ENCODE results near the gene KRTAP2-1. TPM values are rescaled to one million over a fixed set of nuclear protein-coding genes. Genes with fewer than 3 reads are reported as not detected.
"Not testable (repeated sequence)": the region's sequence is repeated elsewhere in the genome, so short reads cannot be mapped to it uniquely, and the experiment has no call there.

Gene KRTAP2-1
- total and polyA plus RNA-seq, 2 donors = 0.05 TPM; not detected in 1

DNA sequence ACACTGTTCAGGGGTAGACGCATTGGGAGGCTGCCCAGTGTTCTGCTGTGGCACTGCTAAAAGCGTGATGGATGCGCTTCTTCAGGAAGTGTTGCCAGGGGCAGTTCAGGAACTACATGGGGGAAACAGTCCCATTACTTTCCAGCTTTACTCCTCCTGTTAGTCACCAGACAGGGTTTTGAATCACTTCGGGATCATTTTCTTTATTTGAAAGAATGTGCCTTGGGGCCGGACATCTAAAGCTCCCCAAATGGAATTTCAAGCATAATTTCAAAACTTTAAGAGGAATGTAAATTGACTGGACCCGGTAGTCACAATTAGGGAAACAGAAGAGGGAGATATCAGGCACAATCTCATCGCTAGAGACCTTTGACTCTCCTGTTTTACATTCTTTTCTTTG lies 1.3 kb upstream of the KRTAP2-1 start:
- Histone ChIP-seq H3K27ac (ENCODE audit: low read depth in 1 of 2, low read length in 1 of 2) (no peak overlapping the region), H3K4me3 (ENCODE audit: low read length in 2 of 2) (no peak overlapping the region), H3K36me3 (ENCODE audit: control insufficient read depth in 2 of 2, insufficient read depth in 2 of 2, low read length in 1 of 2) (no peaks in the 10 kb centered on the region), H3K27me3 (ENCODE audit: control insufficient read depth in 2 of 2, insufficient read depth in 1 of 2, low read length in 1 of 2) (peaks cover 0 to 3% of the 10 kb centered on the region in 2 donors), H3K4me1 (ENCODE audit: control insufficient read depth in 2 of 2, insufficient read depth in 2 of 2, low read length in 2 of 2) (no peaks in the 10 kb centered on the region), H3K9me3 (ENCODE audit: control insufficient read depth in 2 of 2, insufficient read depth in 1 of 2, low read length in 1 of 2) (no peaks in the 10 kb centered on the region)
- 92% methylated on average over 7 of the region's 7 CpGs for WGBS
- no peak for DNase-seq (ENCODE audit: low read depth in 6 of 9, low spot score in 9 of 9)

DNA sequence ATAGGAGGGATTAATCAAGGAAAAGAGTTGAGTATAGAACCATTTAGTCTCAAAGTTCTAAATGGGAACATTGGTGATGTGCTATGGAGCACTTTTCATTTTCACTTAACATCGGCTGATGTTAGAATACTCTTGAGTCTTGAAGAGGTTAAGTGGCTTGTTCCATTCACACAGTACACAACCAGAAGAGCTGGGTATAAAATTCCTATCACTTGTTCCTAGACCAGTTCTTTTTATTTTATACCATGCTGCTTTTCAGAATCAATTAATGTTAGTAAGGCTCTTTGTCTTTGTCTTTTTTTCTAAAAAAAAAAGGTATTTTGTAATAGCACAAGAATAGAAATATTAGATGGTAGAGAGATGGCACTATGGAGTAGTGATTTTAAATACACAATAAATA lies 4.2 kb downstream of the KRTAP2-1 start:
- no peak for DNase-seq (ENCODE audit: low read depth in 6 of 9, low spot score in 9 of 9)
- no peaks in the 10 kb centered on the region for H3K4me1 ChIP-seq (ENCODE audit: control insufficient read depth in 2 of 2, insufficient read depth in 2 of 2, low read length in 2 of 2)
- H3K27ac ChIP-seq (ENCODE audit: low read depth in 1 of 2, low read length in 1 of 2) = no peak overlapping the region
- H3K4me3 ChIP-seq (ENCODE audit: low read length in 2 of 2) = no peak overlapping the region
- no peaks in the 10 kb centered on the region for H3K36me3 ChIP-seq (ENCODE audit: control insufficient read depth in 2 of 2, insufficient read depth in 2 of 2, low read length in 1 of 2)
- no peaks in the 10 kb centered on the region for H3K9me3 ChIP-seq (ENCODE audit: control insufficient read depth in 2 of 2, insufficient read depth in 1 of 2, low read length in 1 of 2)
- H3K27me3 ChIP-seq (ENCODE audit: control insufficient read depth in 2 of 2, insufficient read depth in 1 of 2, low read length in 1 of 2) = peaks cover 0 to 2% of the 10 kb centered on the region in 2 donors
- WGBS = 95% methylated on average over 1 of the region's 1 CpG

DNA sequence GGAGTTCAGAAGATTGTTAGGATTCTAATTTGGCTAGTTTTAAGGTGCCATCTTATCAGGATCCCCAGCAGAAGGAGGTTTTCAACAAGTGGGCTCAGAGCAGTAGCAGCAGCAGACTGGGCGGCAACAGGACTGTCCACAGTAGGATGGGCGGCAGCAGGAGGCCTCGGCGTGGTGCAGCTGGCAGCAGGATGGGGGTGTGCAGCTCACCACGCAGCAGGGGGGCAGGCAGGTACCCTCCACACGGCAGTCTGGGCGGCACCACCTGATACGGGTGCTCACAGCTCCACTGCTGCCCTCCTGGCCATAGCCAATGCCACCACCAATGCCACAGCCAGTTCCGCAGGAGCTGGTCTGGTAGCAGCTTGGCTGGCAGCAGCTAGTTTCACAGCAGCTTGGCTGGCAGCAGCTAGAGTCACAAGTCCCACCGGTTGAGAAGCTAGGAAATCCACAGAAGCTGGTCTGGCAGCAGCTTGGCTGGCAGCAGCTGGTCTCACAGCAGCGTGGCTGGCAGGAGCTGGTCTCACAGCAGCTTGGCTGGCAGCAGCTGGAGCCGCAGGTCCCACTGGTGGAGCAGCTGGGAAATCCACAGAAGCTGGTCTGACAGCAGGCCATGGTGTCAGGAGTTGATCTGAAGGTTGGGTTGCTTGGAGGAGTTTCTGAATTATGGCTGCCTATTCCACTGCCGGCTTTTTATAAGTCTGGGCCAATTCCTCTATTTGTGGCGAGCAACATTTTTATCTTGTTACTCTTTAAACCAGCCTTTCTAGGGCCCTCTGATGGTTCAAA lies 6.1 kb downstream of the KRTAP2-1 start, which contains the start of gene KRTAP1-1:
Gene KRTAP1-1 (minus strand): TSS at position 668 of the 789 bp plus-strand sequence. CDS start 53 bp downstream, at position 615.
- not testable (repeated sequence) for DNase-seq (ENCODE audit: low read depth in 6 of 9, low spot score in 9 of 9); H3K27ac ChIP-seq (ENCODE audit: low read depth in 1 of 2, low read length in 1 of 2); H3K27me3 ChIP-seq (ENCODE audit: control insufficient read depth in 2 of 2, insufficient read depth in 1 of 2, low read length in 1 of 2); H3K4me3 ChIP-seq (ENCODE audit: low read length in 2 of 2); H3K9me3 ChIP-seq (ENCODE audit: control insufficient read depth in 2 of 2, insufficient read depth in 1 of 2, low read length in 1 of 2); H3K36me3 ChIP-seq (ENCODE audit: control insufficient read depth in 2 of 2, insufficient read depth in 2 of 2, low read length in 1 of 2); H3K4me1 ChIP-seq (ENCODE audit: control insufficient read depth in 2 of 2, insufficient read depth in 2 of 2, low read length in 2 of 2)
- 94% methylated on average over 14 of the region's 14 CpGs for WGBS

GRCh38 chr17:41037853-41038350 lies 9.2 kb downstream of the KRTAP2-1 start:
- 94% methylated on average over 2 of the region's 2 CpGs for WGBS
- Histone ChIP-seq H3K4me3 (ENCODE audit: low read length in 2 of 2) (no peak overlapping the region), H3K9me3 (ENCODE audit: control insufficient read depth in 2 of 2, insufficient read depth in 1 of 2, low read length in 1 of 2) (no peaks in the 10 kb centered on the region), H3K27ac (ENCODE audit: low read depth in 1 of 2, low read length in 1 of 2) (no peak overlapping the region), H3K4me1 (ENCODE audit: control insufficient read depth in 2 of 2, insufficient read depth in 2 of 2, low read length in 2 of 2) (no peaks in the 10 kb centered on the region), H3K27me3 (ENCODE audit: control insufficient read depth in 2 of 2, insufficient read depth in 1 of 2, low read length in 1 of 2) (no peaks in the 10 kb centered on the region), H3K36me3 (ENCODE audit: control insufficient read depth in 2 of 2, insufficient read depth in 2 of 2, low read length in 1 of 2) (no peaks in the 10 kb centered on the region)
- no peak for DNase-seq (ENCODE audit: low read depth in 6 of 9, low spot score in 9 of 9)

DNA sequence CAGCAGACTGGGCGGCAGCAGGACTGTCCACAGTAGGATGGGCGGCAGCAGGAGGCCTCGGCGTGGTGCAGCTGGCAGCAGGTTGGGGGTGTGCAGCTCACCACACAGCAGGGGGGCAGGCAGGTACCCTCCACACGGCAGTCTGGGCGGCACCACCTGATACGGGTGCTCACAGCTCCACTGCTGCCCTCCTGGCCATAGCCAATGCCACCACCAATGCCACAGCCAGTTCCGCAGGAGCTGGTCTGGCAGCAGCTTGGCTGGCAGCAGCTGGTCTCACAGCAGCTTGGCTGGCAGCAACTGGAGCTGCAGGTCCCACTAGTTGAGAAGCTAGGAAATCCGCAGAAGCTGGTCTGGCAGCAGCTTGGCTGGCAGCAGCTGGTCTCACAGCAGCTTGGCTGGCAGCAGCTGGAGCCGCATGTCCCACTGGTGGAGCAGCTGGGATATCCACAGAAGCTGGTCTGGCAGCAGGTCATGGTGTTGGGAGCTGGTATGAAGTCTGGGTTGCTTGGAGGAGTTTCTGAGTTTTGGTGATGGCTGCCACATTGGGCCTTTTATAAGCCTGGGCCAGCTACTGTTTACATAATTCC lies 12.7 kb downstream of the KRTAP2-1 start, which contains the start of gene KRTAP1-3:
Gene KRTAP1-3 (minus strand): TSS at position 529 of the 590 bp plus-strand sequence. CDS start 53 bp downstream, at position 476.
- not testable (repeated sequence) for H3K27me3 ChIP-seq (ENCODE audit: control insufficient read depth in 2 of 2, insufficient read depth in 1 of 2, low read length in 1 of 2); H3K27ac ChIP-seq (ENCODE audit: low read depth in 1 of 2, low read length in 1 of 2); H3K4me3 ChIP-seq (ENCODE audit: low read length in 2 of 2); H3K36me3 ChIP-seq (ENCODE audit: control insufficient read depth in 2 of 2, insufficient read depth in 2 of 2, low read length in 1 of 2); H3K9me3 ChIP-seq (ENCODE audit: control insufficient read depth in 2 of 2, insufficient read depth in 1 of 2, low read length in 1 of 2); H3K4me1 ChIP-seq (ENCODE audit: control insufficient read depth in 2 of 2, insufficient read depth in 2 of 2, low read length in 2 of 2); DNase-seq (ENCODE audit: low read depth in 6 of 9, low spot score in 9 of 9)
- 98% methylated on average over 9 of the region's 10 CpGs for WGBS

- H3K27ac ChIP-seq (ENCODE audit: low read depth in 1 of 2, low read length in 1 of 2) = no peak within 1 kb of the TSS
- H3K4me1 ChIP-seq (ENCODE audit: control insufficient read depth in 2 of 2, insufficient read depth in 2 of 2, low read length in 2 of 2) = no peaks in the 10 kb centered on the region
- 94% methylated on average over 12 of the region's 12 CpGs for WGBS
- no peak within 1 kb of the TSS for H3K4me3 ChIP-seq (ENCODE audit: low read length in 2 of 2)
- H3K27me3 ChIP-seq (ENCODE audit: control insufficient read depth in 2 of 2, insufficient read depth in 1 of 2, low read length in 1 of 2) = no peaks in the 10 kb centered on the region
- H3K9me3 ChIP-seq (ENCODE audit: control insufficient read depth in 2 of 2, insufficient read depth in 1 of 2, low read length in 1 of 2) = no peaks in the 10 kb centered on the region
- no peak for DNase-seq (ENCODE audit: low read depth in 6 of 9, low spot score in 9 of 9)
- no peaks in the 10 kb centered on the region for H3K36me3 ChIP-seq (ENCODE audit: control insufficient read depth in 2 of 2, insufficient read depth in 2 of 2, low read length in 1 of 2)
Observed at GRCh38 chr17:41029633-41030245, 17.4 kb downstream of the KRTAP2-1 start, which contains the start of gene KRTAP1-4. Gene KRTAP1-4, minus strand, starts transcription at chr17:41030195. Its CDS starts 117 bp downstream, at chr17:41030078.

DNA sequence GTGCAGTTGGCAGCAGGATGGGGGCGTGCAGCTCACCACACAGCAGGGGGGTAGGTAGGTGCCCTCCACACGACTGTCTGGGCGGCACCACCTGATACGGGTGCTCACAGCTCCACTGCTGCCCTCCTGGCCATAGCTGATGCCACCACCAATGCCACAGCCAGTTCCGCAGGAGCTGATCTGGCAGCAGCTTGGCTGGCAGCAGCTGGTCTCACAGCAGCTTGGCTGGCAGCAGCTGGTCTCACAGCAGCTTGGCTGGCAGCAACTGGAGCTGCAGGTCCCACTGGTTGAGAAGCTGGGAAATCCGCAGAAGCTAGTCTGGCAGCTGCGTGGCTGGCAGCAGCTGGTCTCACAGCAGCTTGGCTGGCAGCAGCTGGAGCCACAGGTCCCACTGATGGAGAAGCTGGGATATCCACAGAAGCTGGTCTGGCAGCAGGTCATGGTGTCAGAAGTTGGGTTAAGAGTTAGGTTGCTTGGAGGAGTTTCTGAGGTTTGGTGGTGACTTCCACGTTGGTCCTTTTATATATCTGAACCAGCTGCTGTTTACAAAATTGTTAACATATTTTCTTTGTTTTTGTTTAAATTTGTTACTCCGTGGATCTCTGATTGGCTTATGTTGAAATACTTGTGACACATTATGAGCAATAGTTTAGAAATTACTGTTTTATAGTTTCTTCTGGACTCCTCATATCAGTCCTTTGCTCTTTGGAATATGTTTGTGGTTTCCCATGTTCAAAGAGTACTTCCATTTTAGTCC lies 20.2 kb downstream of the KRTAP2-1 start, which contains the start of gene KRTAP1-5:
Gene KRTAP1-5 (minus strand): TSS at position 494 of the 757 bp plus-strand sequence. CDS start 53 bp downstream, at position 441.
- Histone ChIP-seq H3K4me3 (ENCODE audit: low read length in 2 of 2) (no peak within 1 kb of the TSS), H3K27me3 (ENCODE audit: control insufficient read depth in 2 of 2, insufficient read depth in 1 of 2, low read length in 1 of 2) (no peaks in the 10 kb centered on the region), H3K36me3 (ENCODE audit: control insufficient read depth in 2 of 2, insufficient read depth in 2 of 2, low read length in 1 of 2) (no peaks in the 10 kb centered on the region), H3K27ac (ENCODE audit: low read depth in 1 of 2, low read length in 1 of 2) (no peak within 1 kb of the TSS), H3K4me1 (ENCODE audit: control insufficient read depth in 2 of 2, insufficient read depth in 2 of 2, low read length in 2 of 2) (no peaks in the 10 kb centered on the region), H3K9me3 (ENCODE audit: control insufficient read depth in 2 of 2, insufficient read depth in 1 of 2, low read length in 1 of 2) (no peaks in the 10 kb centered on the region)
- DNase-seq (ENCODE audit: low read depth in 6 of 9, low spot score in 9 of 9) = no peak
- 93% methylated on average over 9 of the region's 9 CpGs for WGBS

DNA sequence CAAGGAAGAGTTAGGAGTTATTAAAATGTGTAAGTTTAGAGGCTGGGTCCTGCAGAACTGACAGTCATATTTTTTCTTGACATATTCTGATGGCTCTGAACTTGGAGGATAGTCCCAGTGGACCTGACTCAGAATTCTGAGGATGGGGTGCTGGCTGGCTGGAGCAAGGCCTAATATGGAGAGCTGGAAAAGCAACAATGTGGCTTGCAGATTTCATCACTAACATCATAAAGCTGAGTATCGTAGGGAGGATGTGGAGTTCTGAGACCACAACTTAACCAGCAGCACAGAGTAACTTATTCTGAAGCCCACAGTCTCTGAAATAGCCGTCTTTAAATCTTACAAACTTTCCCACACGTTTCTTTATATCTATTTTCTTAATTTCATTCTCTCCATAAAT lies 22.4 kb downstream of the KRTAP2-1 start:
- Histone ChIP-seq H3K4me1 (ENCODE audit: control insufficient read depth in 2 of 2, insufficient read depth in 2 of 2, low read length in 2 of 2) (no peaks in the 10 kb centered on the region), H3K4me3 (ENCODE audit: low read length in 2 of 2) (no peak overlapping the region), H3K36me3 (ENCODE audit: control insufficient read depth in 2 of 2, insufficient read depth in 2 of 2, low read length in 1 of 2) (no peaks in the 10 kb centered on the region), H3K27ac (ENCODE audit: low read depth in 1 of 2, low read length in 1 of 2) (no peak overlapping the region), H3K9me3 (ENCODE audit: control insufficient read depth in 2 of 2, insufficient read depth in 1 of 2, low read length in 1 of 2) (no peaks in the 10 kb centered on the region), H3K27me3 (ENCODE audit: control insufficient read depth in 2 of 2, insufficient read depth in 1 of 2, low read length in 1 of 2) (no peaks in the 10 kb centered on the region)
- no peak for DNase-seq (ENCODE audit: low read depth in 6 of 9, low spot score in 9 of 9)
- WGBS = 93% methylated on average over 3 of the region's 3 CpGs
